Panc1 (cell line): ENCODE data around the gene UBTD1. TPM values are rescaled to one million over a fixed set of nuclear protein-coding genes. Genes with fewer than 3 reads are reported as not detected.

Experiments used
- ATAC-seq: fragments of 200-7000 bp; cut with Tn5 transposase; 2 replicates; pipeline ENCODE4 v1.9.1; 2020; ENCODE audit warnings: mild to moderate bottlenecking, moderate library complexity
- BruUV-seq: library from RNA; stranded (reverse); fragments of 400-500 nt; replicated peaks from 2 replicates; lab custom pipeline; 2021; lab: Mats Ljungman, UMichigan
- CTCF ChIA-PET: fragments of 300-600 bp; sonication (Branson Sonifier 250); formaldehyde crosslinking; loops from one replicate; lab custom pipeline; 2022; ENCODE audit warnings: antibody characterized with exemption; lab: Charles Lee
- POLR2A ChIA-PET: fragments of 300-600 bp; sonication (Branson Sonifier 250); formaldehyde crosslinking; loops from one replicate; lab custom pipeline; 2022; ENCODE audit warnings: antibody characterized with exemption; lab: Charles Lee
- DNase-seq: peaks from one replicate; pipeline ENCODE4 v3.0.0-alpha.2; 2010; ENCODE audit warnings: low read depth, low spot score
- H3K27ac ChIP-seq: 2 replicates; pipeline ENCODE4 v1.5.1; 2011; ENCODE audit warnings: mild to moderate bottlenecking, low read length, inconsistent platforms
- H3K27me3 ChIP-seq: fragments of 200-500 bp; sonication (Bioruptor generic); 2 replicates; pipeline ENCODE4 v1.6.0; 2014; ENCODE audit warnings: low read length, inconsistent platforms; ENCODE audit not compliant: control insufficient read depth, insufficient read depth
- H3K36me3 ChIP-seq: fragments of 200-500 bp; sonication (Bioruptor generic); 2 replicates; pipeline ENCODE4 v1.5.1; 2014; ENCODE audit warnings: inconsistent platforms, mild to moderate bottlenecking, low read length, moderate library complexity; ENCODE audit not compliant: control insufficient read depth, insufficient read depth
- H3K4me1 ChIP-seq: 2 replicates; pipeline ENCODE4 v1.5.1; 2011; ENCODE audit warnings: inconsistent platforms, mild to moderate bottlenecking, low read length, moderate library complexity; ENCODE audit not compliant: control insufficient read depth, insufficient read depth
- H3K4me3 ChIP-seq, 2 experiments: 2 replicates each; pipeline ENCODE4 v1.5.1; 2011 to 2012; ENCODE audit warnings: low read depth in 2 of 2, low read length in 2 of 2, mild to moderate bottlenecking in 2 of 2, inconsistent platforms in 1 of 2, moderate library complexity in 1 of 2
- H3K9me3 ChIP-seq: fragments of 200-500 bp; sonication (Bioruptor generic); 2 replicates; pipeline ENCODE4 v1.5.1; 2014; ENCODE audit warnings: low read depth, mild to moderate bottlenecking, inconsistent platforms, low read length, moderate library complexity; ENCODE audit not compliant: control insufficient read depth, insufficient read depth
- POLR2AphosphoS5 ChIP-seq: IDR thresholded peaks from 2 replicates; pipeline ENCODE4 v1.6.1; 2012; ENCODE audit warnings: mild to moderate bottlenecking, low read depth, low read length, moderate library complexity
- SIN3A ChIP-seq: IDR thresholded peaks from 2 replicates; pipeline ENCODE4 v1.6.1; 2012; ENCODE audit warnings: low read depth, mild to moderate bottlenecking, low read length, moderate library complexity, borderline replicate concordance; ENCODE audit not compliant: insufficient read depth
- TCF7L2 ChIP-seq: IDR thresholded peaks from 2 replicates; pipeline ENCODE4 v1.6.1; 2011; ENCODE audit warnings: mild to moderate bottlenecking, low read depth, low read length, inconsistent platforms
- in situ Hi-C: cut with HindIII; loops from 2 replicates; pipeline ENCODE4 v1.10.0; 2016; ENCODE audit warnings: low sequenced_read_pairs, low pct_unique_long_range_greater_than_20kb
- intact Hi-C: fragments of 100-400 bp; cut with micrococcal nuclease; formaldehyde crosslinking; loops from one replicate; pipeline ENCODE4 v1.10.0; 2022; ENCODE audit not compliant: unreplicated experiment
- total RNA-seq: library from RNA; stranded (reverse); gene quantifications from one replicate; pipeline ENCODE4 v1.2.1, GENCODE V29; 2021; ENCODE audit not compliant: unreplicated experiment
- TF ChIP-seq, protein P1 (sequence below): fragments of 450-650 bp; IDR thresholded peaks from 2 replicates; pipeline ENCODE4 v1.5.1; 2017; ENCODE audit warnings: mild to moderate bottlenecking
- TF ChIP-seq, protein P2 (sequence below), 2 experiments: IDR thresholded peaks; 2 replicates each; pipeline ENCODE4 v1.6.1; 2011 to 2012; ENCODE audit warnings: low read depth in 2 of 2, control low read depth in 1 of 2, low read length in 1 of 2, mild to moderate bottlenecking in 1 of 2, moderate library complexity in 1 of 2; ENCODE audit not compliant: insufficient read depth in 1 of 2

UBTD1 gene
- total RNA-seq, 1 experiment from 2014 or later = 55.6 TPM

DNA sequence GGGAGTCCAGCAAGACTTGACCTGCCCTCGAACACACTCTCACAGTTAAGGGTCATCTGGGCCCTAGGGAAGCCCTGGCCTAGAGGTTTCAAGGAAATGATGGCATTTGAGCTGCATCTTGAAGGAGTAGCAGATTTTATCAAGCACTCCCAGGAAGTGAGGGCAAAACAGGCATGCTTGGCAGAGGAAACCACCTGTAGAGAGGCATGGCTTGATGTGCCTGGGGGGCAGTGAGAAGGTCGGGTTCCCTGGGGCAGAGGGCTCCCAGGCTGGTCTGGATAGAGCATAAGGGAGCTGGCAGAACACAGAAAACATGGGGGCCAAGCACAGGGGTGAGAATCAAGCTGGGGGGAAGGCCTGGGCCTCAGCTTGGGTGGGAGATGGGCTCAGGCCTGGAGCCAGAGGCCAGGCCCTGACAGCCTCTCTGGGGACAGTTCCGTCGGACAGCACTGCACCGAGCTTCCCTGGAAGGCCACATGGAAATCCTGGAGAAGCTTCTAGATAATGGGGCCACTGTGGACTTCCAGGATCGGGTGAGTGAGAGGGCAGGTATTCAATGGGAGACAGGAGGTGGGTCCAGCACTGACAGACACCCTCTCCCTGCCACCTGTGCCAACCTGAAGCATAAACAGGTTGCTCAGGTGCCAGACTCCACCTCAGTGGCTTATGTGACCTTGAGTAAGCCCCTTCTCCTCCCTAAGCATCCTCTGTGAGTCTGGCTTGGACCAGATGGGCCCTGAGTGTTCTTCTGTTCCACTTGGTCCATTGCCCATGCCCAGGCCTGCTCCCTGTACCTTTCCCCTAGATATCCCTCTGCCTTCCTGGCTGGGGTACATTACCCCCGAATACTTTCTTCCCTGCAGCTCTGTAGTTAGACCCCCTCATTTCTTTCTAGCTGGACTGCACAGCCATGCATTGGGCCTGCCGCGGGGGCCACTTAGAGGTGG is 82.0 kb downstream of the UBTD1 start:
- no TSS peak for BruUV-seq
- Histone ChIP-seq H3K9me3 (no peaks in the 10 kb centered on the region), H3K27me3 (no peaks in the 10 kb centered on the region), H3K4me3 (no peak overlapping the region), H3K4me1 (peaks cover 20% of the 10 kb centered on the region), H3K27ac (peak overlapping the region; percentile 40; the same call in 1 of the 2 replicates), H3K36me3 (no peaks in the 10 kb centered on the region)
- intact Hi-C loops = no loop called here
- in situ Hi-C loops = no loop called here
- ATAC-seq (no peak), DNase-seq (no peak)
- POLR2A ChIA-PET = no interaction called here
- no peak for TF ChIP-seq SIN3A
- TF ChIP-seq, protein P1, sequence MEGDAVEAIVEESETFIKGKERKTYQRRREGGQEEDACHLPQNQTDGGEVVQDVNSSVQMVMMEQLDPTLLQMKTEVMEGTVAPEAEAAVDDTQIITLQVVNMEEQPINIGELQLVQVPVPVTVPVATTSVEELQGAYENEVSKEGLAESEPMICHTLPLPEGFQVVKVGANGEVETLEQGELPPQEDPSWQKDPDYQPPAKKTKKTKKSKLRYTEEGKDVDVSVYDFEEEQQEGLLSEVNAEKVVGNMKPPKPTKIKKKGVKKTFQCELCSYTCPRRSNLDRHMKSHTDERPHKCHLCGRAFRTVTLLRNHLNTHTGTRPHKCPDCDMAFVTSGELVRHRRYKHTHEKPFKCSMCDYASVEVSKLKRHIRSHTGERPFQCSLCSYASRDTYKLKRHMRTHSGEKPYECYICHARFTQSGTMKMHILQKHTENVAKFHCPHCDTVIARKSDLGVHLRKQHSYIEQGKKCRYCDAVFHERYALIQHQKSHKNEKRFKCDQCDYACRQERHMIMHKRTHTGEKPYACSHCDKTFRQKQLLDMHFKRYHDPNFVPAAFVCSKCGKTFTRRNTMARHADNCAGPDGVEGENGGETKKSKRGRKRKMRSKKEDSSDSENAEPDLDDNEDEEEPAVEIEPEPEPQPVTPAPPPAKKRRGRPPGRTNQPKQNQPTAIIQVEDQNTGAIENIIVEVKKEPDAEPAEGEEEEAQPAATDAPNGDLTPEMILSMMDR = no peak
- no peak for TF ChIP-seq POLR2AphosphoS5
- TF ChIP-seq TCF7L2 = no peak
- TF ChIP-seq, protein P2, sequence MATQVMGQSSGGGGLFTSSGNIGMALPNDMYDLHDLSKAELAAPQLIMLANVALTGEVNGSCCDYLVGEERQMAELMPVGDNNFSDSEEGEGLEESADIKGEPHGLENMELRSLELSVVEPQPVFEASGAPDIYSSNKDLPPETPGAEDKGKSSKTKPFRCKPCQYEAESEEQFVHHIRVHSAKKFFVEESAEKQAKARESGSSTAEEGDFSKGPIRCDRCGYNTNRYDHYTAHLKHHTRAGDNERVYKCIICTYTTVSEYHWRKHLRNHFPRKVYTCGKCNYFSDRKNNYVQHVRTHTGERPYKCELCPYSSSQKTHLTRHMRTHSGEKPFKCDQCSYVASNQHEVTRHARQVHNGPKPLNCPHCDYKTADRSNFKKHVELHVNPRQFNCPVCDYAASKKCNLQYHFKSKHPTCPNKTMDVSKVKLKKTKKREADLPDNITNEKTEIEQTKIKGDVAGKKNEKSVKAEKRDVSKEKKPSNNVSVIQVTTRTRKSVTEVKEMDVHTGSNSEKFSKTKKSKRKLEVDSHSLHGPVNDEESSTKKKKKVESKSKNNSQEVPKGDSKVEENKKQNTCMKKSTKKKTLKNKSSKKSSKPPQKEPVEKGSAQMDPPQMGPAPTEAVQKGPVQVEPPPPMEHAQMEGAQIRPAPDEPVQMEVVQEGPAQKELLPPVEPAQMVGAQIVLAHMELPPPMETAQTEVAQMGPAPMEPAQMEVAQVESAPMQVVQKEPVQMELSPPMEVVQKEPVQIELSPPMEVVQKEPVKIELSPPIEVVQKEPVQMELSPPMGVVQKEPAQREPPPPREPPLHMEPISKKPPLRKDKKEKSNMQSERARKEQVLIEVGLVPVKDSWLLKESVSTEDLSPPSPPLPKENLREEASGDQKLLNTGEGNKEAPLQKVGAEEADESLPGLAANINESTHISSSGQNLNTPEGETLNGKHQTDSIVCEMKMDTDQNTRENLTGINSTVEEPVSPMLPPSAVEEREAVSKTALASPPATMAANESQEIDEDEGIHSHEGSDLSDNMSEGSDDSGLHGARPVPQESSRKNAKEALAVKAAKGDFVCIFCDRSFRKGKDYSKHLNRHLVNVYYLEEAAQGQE (IDR thresholded peaks at IDR 0.05; ENCODE audit: insufficient read depth in 1 of 2, low read depth in 2 of 2, low read length in 1 of 2) = no peak
- CTCF ChIA-PET = interaction anchor here (1.0 kb wide), 1 partner anchor 9 kb away, joined by 3 read pairs; no protein-coding TSS in a partner anchor

DNA sequence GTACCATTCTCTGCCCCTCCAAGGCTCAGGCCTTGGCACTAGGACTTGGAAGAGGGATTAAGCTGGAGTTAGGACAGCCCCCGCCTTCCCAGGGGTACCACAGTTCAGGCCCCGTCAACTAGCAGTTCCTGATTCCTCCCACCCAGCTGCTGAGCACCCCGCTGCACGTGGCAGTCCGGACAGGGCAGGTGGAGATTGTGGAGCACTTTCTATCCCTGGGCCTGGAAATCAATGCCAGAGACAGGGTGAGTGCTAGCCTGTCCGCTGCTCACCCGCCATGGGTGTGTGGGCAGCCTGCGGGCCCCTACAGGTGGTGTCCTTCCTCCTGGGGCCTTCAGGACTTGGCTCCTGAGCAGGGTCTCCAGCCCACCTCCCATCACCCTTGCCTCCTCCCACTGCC is 83.4 kb downstream of the UBTD1 start:
- no TSS peak for BruUV-seq
- H3K27me3 ChIP-seq = no peaks in the 10 kb centered on the region
- in situ Hi-C loops (no loop called here), intact Hi-C loops (no loop called here)
- no peak for DNase-seq
- ChIA-PET CTCF (no interaction called here), POLR2A (no interaction called here)
- H3K36me3 ChIP-seq = no peaks in the 10 kb centered on the region
- H3K9me3 ChIP-seq = no peaks in the 10 kb centered on the region
- no peak for ATAC-seq
- peaks cover 13% of the 10 kb centered on the region for H3K4me1 ChIP-seq
- TF ChIP-seq, protein P1 = no peak
- TF ChIP-seq SIN3A (no peak), POLR2AphosphoS5 (no peak), TCF7L2 (no peak)
- TF ChIP-seq, protein P2 (IDR thresholded peaks at IDR 0.05; ENCODE audit: insufficient read depth in 1 of 2, low read depth in 2 of 2, low read length in 1 of 2) = no peak
- no peak overlapping the region for H3K4me3 ChIP-seq
- H3K27ac ChIP-seq = no peak overlapping the region
